A549 (cell line): ENCODE data around the gene PPIP5K1. TPM values are rescaled to one million over a fixed set of nuclear protein-coding genes. Genes with fewer than 3 reads are reported as not detected.

ENCODE experiments used
- ATAC-seq, 2 experiments: fragments of 200-7000 bp in 1 of 2; fragments of >200 bp in 1 of 2; cut with Nextera tagmentation in 1 of 2; cut with Tn5 transposase in 1 of 2; 3 replicates each; pipeline versions ENCODE4 v1.8.0 to v1.9.1; 2018 to 2020; ENCODE audit warnings: mild to moderate bottlenecking in 1 of 2, moderate library complexity in 1 of 2
- CTCF ChIA-PET: fragments of 300-600 bp; sonication (Branson Sonifier 250); formaldehyde crosslinking; extraction: SDS; loops from one replicate; lab custom pipeline; 2021; ENCODE audit warnings: antibody characterized with exemption, inconsistent platforms; lab: Yijun Ruan, JAX
- POLR2A ChIA-PET: fragments of 350-600 bp; formaldehyde crosslinking; extraction: SDS; loops from one replicate; lab custom pipeline; 2021; ENCODE audit warnings: antibody characterized with exemption, inconsistent platforms; lab: Yijun Ruan, JAX
- DNase-seq, 2 experiments: peaks; one replicate each; pipeline versions ENCODE4 v3.0.0 to v3.0.0-alpha.2; 2011 to 2016; ENCODE audit warnings: low read depth in 1 of 2, low spot score in 1 of 2
- FAIRE-seq: peaks from 2 replicates; lab custom pipeline; 2011; peaks lifted over from hg19 to GRCh38; lab: Jason Lieb, UNC
- H3K27ac ChIP-seq, 2 experiments: fragments of >200 bp; sonication (Bioruptor Twin); formaldehyde crosslinking; 3 replicates each; pipeline ENCODE4 v1.5.1; 2016 to 2017
- H3K4me1 ChIP-seq: fragments of >200 bp; sonication (Bioruptor Twin); formaldehyde crosslinking; 3 replicates; pipeline ENCODE4 v1.6.1; 2016
- H3K4me2 ChIP-seq: fragments of >200 bp; sonication (Bioruptor Twin); formaldehyde crosslinking; 3 replicates; pipeline ENCODE4 v1.6.1; 2016
- H3K4me3 ChIP-seq: fragments of >200 bp; sonication (Bioruptor Twin); formaldehyde crosslinking; 3 replicates; pipeline ENCODE4 v1.5.1; 2016
- H3K9me3 ChIP-seq: fragments of >200 bp; sonication (Bioruptor Twin); formaldehyde crosslinking; 3 replicates; pipeline ENCODE4 v1.6.1; 2016
- CBX2 ChIP-seq: fragments of 200-600 bp; sonication (generic); IDR thresholded peaks from 2 replicates; pipeline ENCODE4 v1.6.1; 2016; ENCODE audit warnings: low read depth, mild to moderate bottlenecking, borderline replicate concordance
- CBX8 ChIP-seq: fragments of 200-600 bp; sonication (generic); IDR thresholded peaks from 2 replicates; pipeline ENCODE4 v1.6.1; 2016
- CEBPB ChIP-seq, 2 experiments: fragments of >200 bp in 1 of 2; sonication (Bioruptor Twin) in 1 of 2; formaldehyde crosslinking in 1 of 2; IDR thresholded peaks; 2 replicates each; pipeline ENCODE4 v1.6.1; 2012 to 2016
- CHD2 ChIP-seq: fragments of 150-350 bp; IDR thresholded peaks from 2 replicates; pipeline ENCODE4 v1.6.1; 2014; ENCODE audit warnings: low read length; ENCODE audit not compliant: partially characterized antibody
- CTCF ChIP-seq: fragments of >200 bp; sonication (Bioruptor Twin); formaldehyde crosslinking; IDR thresholded peaks from 3 replicates; pipeline ENCODE4 v1.5.1; 2016
- ELK1 ChIP-seq: fragments of 150-350 bp; IDR thresholded peaks from 2 replicates; pipeline ENCODE4 v1.6.1; 2014; ENCODE audit warnings: low read depth, mild to moderate bottlenecking, low read length
- HOXB13 ChIP-seq: fragments of 250-450 bp; sonication (Bioruptor Pico); IDR thresholded peaks from 2 replicates; pipeline ENCODE4 v1.5.0; 2020; ENCODE audit warnings: low read depth, mild to moderate bottlenecking, moderate library complexity
- HOXB5 ChIP-seq: fragments of 250-450 bp; sonication (Bioruptor Pico); IDR thresholded peaks from 2 replicates; pipeline ENCODE4 v1.5.0; 2020; ENCODE audit warnings: mild to moderate bottlenecking, moderate library complexity
- JUN ChIP-seq, 2 experiments: fragments of >200 bp; sonication (Bioruptor Twin); formaldehyde crosslinking; IDR thresholded peaks; 2 replicates in 1 of 2; 3 replicates in 1 of 2; pipeline ENCODE4 v1.6.1; 2016 to 2017
- KDM1A ChIP-seq: fragments of 200-600 bp; sonication (generic); IDR thresholded peaks from 2 replicates; pipeline ENCODE4 v1.6.1; 2016; ENCODE audit warnings: low read depth, mild to moderate bottlenecking
- MAFK ChIP-seq: fragments of 450-650 bp; IDR thresholded peaks from 2 replicates; pipeline ENCODE4 v1.6.1; 2014; ENCODE audit not compliant: partially characterized antibody
- MAZ ChIP-seq: fragments of 150-350 bp; IDR thresholded peaks from 2 replicates; pipeline ENCODE4 v1.6.1; 2014; ENCODE audit warnings: antibody characterized with exemption, low read depth, low read length, borderline replicate concordance
- NFE2L2 ChIP-seq: fragments of 150-350 bp; conservative IDR thresholded peaks from 2 replicates; pipeline ENCODE4 v1.6.1; 2014; ENCODE audit warnings: low read length
- NR3C1 ChIP-seq: fragments of >200 bp; sonication (Bioruptor Twin); formaldehyde crosslinking; IDR thresholded peaks from 3 replicates; pipeline ENCODE4 v1.6.1; 2017
- PHF8 ChIP-seq: fragments of 200-600 bp; sonication (generic); IDR thresholded peaks from 2 replicates; pipeline ENCODE4 v1.6.1; 2016; ENCODE audit warnings: low read depth, mild to moderate bottlenecking, antibody characterized with exemption, moderate library complexity, borderline replicate concordance
- POLR2AphosphoS2 ChIP-seq: conservative IDR thresholded peaks from 2 replicates; pipeline ENCODE4 v1.6.1; 2012; ENCODE audit warnings: low read length, improper control_type of control experiment, inconsistent platforms
- TP53 ChIP-seq: fragments of 250-450 bp; sonication (Bioruptor Pico); IDR thresholded peaks from 2 replicates; pipeline ENCODE4 v1.5.0; 2021; ENCODE audit warnings: mild to moderate bottlenecking, moderate library complexity
- ZSCAN20 ChIP-seq: fragments of 250-450 bp; sonication (Bioruptor Pico); IDR thresholded peaks from 2 replicates; pipeline ENCODE4 v1.8.0; 2022; ENCODE audit warnings: mild to moderate bottlenecking, moderate library complexity
- whole genome bisulfite sequencing: methylation state at CpG from one replicate; pipeline ENCODE4 v1.1.6; 2017; ENCODE audit errors: missing lambda C conversion rate; 5-methylcytosine and 5-hydroxymethylcytosine counted together
- polyA plus RNA-seq, 4 experiments: library from polyadenylated mRNA; depleted of rRNA in 3 of 4; stranded (reverse); fragments of >200 nt; fragmentation: RNase III in 1 of 4; extraction: RNeasy Plus Mini Kit Qiagen cat#74134 plus additional on column Dnase treatment in 1 of 4; gene quantifications; 2 replicates in 3 of 4; 3 replicates in 1 of 4; pipeline ENCODE4 v1.2.3, GENCODE V29; 2011 to 2017
- TF ChIP-seq, protein P1 (sequence below): IDR thresholded peaks from 2 replicates; pipeline ENCODE4 v1.6.1; 2012; ENCODE audit warnings: low read depth, borderline replicate concordance
- TF ChIP-seq, protein P2 (sequence below): fragments of 250-450 bp; sonication (Bioruptor Pico); IDR thresholded peaks from 2 replicates; pipeline ENCODE4 v1.5.0; 2021; ENCODE audit warnings: mild to moderate bottlenecking, moderate library complexity, borderline replicate concordance
- TF ChIP-seq, protein P3 (sequence below): IDR thresholded peaks from 2 replicates; pipeline ENCODE4 v1.6.1; 2012

The PPIP5K1 gene
- polyA plus RNA-seq, 2 of the 4 experiments (the other 2 are of a cell fraction) = 9.3 to 19.2 TPM

GRCh38 chr15:43518197-43518761 lies 71.7 kb downstream of the PPIP5K1 start:
- TF ChIP-seq POLR2AphosphoS2 (no peak), JUN (IDR thresholded peaks at IDR 0.05) (no peak), NR3C1 (no peak), CEBPB (IDR thresholded peaks at IDR 0.05) (no peak), MAFK (no peak), CTCF (no peak)
- CTCF ChIA-PET = no interaction called here
- no peak; a peak in 1 of 6 replicates for ATAC-seq

GRCh38 chr15:43517354-43518196 lies 72.4 kb downstream of the PPIP5K1 start, which contains the start of gene MAP1A:
Gene MAP1A, plus strand, starts transcription at chr15:43517608. Its CDS starts 3,866 bp downstream, at chr15:43521474.
- no peak for FAIRE-seq
- no peak within 1 kb of the TSS for H3K27ac ChIP-seq
- 34% methylated on average over 4 of the region's 15 CpGs for WGBS
- H3K4me2 ChIP-seq = no peak within 1 kb of the TSS
- TF ChIP-seq, protein P1, sequence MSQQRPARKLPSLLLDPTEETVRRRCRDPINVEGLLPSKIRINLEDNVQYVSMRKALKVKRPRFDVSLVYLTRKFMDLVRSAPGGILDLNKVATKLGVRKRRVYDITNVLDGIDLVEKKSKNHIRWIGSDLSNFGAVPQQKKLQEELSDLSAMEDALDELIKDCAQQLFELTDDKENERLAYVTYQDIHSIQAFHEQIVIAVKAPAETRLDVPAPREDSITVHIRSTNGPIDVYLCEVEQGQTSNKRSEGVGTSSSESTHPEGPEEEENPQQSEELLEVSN = no peak
- TF ChIP-seq ELK1 (no peak), CHD2 (no peak), TP53 (no peak), HOXB5 (no peak), MAZ (no peak), JUN (IDR thresholded peaks at IDR 0.05) (no peak), CBX8 (no peak), PHF8 (no peak), NFE2L2 (no peak), KDM1A (no peak), MAFK (no peak), ZSCAN20 (CRISPR knock-in tag) (no peak), HOXB13 (no peak), CBX2 (no peak)
- TF ChIP-seq, protein P2, sequence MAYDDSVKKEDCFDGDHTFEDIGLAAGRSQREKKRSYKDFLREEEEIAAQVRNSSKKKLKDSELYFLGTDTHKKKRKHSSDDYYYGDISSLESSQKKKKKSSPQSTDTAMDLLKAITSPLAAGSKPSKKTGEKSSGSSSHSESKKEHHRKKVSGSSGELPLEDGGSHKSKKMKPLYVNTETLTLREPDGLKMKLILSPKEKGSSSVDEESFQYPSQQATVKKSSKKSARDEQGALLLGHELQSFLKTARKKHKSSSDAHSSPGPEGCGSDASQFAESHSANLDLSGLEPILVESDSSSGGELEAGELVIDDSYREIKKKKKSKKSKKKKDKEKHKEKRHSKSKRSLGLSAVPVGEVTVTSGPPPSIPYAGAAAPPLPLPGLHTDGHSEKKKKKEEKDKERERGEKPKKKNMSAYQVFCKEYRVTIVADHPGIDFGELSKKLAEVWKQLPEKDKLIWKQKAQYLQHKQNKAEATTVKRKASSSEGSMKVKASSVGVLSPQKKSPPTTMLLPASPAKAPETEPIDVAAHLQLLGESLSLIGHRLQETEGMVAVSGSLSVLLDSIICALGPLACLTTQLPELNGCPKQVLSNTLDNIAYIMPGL (CRISPR knock-in tag) = no peak
- TF ChIP-seq, protein P3, sequence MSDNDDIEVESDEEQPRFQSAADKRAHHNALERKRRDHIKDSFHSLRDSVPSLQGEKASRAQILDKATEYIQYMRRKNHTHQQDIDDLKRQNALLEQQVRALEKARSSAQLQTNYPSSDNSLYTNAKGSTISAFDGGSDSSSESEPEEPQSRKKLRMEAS = no peak
- DNase-seq = no peak
- no peaks in the 10 kb centered on the region for H3K4me1 ChIP-seq
- H3K4me3 ChIP-seq = no peak within 1 kb of the TSS
- POLR2A ChIA-PET = no interaction called here
- no peaks in the 10 kb centered on the region for H3K9me3 ChIP-seq
- CTCF ChIA-PET = interaction anchor here (1.1 kb wide), 1 partner anchor 9 kb away, joined by 3 read pairs; no protein-coding TSS in a partner anchor
- no peak; a peak in 2 of 6 replicates for ATAC-seq

More at GRCh38 chr15:43518197-43518761, 71.7 kb downstream of the PPIP5K1 start:
- Histone ChIP-seq H3K27ac (no peak overlapping the region), H3K4me2 (no peak overlapping the region), H3K4me1 (no peaks in the 10 kb centered on the region), H3K9me3 (no peaks in the 10 kb centered on the region), H3K4me3 (no peak overlapping the region)
- DNase-seq (no peak), FAIRE-seq (no peak)
- POLR2A ChIA-PET = no interaction called here
- 82% methylated on average over 9 of the region's 18 CpGs for WGBS
